NCI-H510A (cell line): ENCODE data around the gene ACP1.

Experiments used
- DNase-seq: peaks from one replicate; lab custom pipeline; 2025; lab: John Stamatoyannopoulos, UW

The ACP1 gene

DNA sequence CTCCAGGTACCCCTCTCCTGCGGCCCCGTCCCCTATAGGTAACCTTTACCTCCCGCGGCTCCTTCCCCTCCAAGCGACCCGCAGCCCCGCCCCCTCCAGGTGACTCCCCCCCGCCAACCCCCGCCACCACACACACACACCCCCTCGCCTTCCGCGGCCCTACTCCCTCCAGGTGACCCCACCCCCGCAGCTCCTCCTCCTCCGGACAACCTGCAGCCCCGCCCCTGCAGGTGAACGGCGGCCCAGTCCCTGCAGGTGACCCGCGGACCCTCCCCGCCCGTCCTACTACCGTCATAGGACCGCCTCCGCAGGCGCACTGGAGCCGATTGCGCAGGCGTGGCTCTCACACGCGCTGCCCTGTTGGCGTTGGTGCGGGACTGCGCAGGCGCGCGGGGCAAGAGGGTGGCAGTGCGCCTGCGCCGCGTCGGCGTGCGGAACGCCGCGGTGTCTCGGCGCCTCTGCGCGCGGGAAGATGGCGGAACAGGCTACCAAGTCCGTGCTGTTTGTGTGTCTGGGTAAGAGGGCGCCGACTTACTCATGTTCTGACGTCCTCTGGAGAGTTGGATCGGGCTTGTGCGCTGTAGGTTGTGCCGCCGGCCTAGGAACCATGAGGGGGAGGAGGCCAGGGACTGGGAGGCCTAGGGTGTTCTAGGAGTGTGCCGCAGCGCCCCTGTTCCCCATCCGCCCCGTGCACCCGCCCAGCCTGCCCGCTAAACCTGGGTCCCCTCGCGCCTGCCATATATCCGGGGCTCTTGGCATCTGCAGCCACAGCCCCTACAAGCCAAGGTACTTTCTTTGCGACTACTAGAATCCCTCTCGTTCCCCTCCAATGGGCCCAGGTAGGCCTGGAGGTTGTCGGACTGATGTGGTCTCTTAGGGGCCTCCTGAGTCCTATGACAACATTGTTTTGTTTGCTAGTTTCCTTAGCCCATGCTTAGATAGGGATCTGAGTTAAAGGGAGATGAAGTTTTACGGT is at the start of gene ACP1:
Gene ACP1 (plus strand): TSS at position 455 of the 976 bp plus-strand sequence. CDS start 18 bp downstream, at position 473.
- DNase-seq: peak; percentile 96

DNA sequence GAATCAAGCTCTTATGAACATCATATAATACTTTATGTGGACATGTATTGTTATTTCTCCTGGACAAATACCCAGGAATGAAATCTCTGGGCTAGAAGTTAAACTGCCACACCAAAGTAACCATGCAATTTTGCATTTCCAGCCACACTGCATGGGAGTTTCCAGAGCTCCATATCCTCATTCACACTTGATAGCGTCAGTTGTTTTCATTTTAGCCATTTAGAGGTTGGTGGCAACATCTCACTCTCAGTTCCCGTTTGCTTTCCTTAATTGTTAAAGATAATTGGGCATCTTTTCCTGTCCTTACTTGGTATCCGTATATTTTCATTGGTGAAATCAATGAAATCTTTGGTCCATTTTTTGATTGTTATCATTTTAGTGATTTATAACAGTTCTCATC is 48.7 kb upstream of the ACP1 start:
- DNase-seq: no peak

DNA sequence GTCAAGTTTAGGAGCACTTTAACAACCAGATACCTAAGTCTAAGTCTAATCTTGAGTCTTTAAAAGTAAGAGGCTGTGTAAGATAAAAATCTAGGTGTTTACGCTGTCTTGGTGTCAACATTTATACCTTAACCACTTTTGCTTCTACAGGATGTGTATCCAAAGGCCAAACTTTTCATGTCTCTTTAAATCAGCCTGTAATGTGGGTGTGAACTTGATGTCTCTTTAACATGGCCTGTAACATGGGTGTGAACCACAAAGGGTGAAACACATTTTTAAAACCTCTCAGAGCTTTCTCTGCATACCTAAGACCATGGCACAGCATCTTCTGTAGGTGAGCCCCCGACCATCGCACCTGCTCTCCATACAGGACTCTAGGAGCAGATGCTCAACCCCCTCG is 41.3 kb upstream of the ACP1 start:
- no peak for DNase-seq

DNA sequence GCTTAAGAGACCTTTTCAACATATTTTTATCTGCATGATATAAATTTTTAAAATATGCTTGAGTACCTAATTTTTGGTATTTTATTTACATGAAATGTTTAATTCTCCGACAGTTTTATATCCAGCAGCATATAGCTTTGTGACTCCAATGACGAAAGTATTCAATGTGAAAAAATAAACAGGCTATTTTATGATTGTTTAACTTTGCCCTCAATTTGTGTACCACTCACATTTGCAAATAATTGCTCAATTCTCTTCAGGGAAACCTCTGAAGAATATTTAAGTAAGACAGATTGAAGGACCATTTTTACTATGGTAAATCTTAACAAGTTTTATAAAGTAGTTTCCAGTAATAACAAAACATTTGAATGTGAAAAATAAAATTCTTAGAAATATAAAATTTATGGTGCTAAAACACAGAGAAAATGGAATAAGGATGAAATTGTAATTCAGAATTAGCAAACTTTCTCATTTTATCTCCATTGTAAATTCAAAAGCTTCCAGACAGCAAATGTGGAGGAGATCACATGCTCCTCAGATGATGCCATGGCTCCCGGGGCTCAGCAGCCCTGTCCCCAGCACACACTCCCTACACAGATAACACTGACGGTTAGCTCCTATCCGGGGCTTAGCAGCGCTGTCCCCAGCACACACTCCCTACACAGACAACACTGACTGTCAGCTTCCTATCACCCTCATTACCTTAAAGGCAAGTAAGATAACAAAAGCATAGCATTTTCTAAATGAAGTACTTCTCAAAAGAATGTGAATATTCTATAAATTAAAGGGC is 40.6 kb upstream of the ACP1 start:
- no peak for DNase-seq

DNA sequence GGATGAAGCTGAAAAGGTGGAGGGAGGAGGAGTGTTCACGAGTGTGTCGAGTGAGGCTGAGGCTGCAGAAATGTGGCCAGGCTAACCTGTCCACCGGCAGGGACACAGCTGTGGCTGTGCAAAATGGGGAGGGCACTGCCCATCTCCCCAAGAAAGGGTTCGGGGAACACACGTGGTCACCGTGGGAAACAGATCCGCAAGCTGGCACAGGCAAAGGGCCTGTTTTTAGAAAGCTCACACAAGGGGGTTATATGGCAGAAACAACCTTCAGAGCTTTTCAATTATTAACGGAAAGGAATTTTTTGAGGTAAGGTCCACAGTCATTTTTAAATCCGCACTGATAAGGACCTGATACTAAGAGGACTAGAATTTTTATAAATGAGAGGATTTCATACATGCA is 36.6 kb upstream of the ACP1 start:
- DNase-seq: no peak

DNA sequence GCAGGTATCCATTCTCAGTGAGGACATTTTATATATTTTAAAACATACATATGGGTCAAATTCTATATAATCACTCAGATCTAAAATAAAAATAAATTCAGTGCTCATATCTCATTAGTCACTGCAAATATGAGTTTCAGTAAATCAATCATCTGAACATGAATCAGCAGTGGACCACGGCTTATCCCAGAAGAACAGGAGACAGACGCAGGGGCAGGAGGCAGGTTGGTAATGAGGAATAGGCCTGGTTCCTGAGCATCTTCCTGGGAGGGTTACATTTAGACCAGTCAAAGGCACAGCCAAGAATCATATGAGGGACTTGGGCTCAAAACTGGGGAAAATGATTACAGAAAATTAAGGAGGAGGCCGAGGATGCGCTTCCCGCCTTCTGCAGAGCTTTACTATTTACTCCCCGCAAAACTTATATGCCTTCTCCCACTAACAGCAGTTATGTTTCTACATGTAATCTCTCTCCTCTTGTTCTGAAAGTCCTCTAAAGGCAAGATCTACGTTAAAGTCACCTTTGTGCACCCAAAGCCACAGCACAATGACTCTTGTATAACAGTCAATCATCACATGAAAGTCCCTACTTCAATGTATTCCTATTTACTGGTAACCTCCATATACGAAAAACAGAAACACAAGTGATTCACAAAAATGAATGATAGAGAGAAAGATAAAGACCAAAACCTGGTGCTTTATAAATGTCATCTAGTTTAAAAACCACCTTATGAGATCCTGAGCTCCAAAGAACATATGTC is 36.0 kb upstream of the ACP1 start:
- no peak for DNase-seq

DNA sequence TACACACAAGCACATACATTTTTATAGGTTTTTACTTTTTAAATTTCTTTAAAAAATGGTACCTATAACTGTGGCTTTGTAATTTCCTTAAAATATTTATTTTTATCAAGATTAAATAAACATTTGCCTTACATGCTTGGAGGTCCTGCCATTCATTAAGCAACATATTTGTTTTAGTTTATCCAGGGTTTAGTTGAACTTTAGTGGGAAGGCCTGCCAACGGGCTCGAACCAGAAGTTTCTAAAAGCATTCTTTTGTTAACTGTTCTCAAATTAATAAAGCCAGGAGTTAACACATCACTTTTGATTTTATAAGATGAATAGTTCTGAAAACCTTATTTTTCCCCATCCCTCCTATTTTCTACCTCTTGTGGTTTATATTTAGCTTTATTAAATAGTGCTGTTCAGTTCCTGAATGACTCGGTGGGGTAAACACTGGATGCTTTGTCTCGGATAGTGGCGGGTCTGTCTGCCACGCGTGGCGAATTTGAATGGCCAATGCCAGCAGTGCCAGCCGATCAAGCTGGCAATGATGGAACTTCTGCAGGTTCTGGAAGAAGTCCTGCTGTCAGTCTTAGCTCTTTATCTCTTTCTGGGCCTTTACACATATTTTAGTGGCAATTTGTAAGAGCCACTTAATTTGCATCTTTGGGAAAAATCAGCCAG is 33.1 kb upstream of the ACP1 start:
- no peak for DNase-seq

DNA sequence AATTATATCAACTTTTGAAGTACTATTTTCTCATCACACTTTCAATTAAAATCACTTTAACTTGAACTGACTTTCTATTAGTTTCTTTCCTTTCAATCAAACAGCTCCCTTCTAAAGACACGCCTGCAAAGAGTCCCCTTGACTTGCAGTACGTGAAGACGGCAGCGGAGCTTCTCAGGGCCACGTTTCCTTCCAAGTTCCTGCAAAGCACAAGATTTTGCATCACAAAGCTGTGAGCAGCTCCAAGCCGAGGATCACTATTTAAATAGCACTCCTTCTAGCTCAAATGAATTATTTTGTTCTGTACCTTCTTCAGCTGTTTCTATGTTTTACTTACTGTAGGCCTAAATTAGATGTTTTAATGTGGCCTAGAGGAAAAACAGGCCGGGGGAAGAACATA is 31.7 kb upstream of the ACP1 start:
- no peak for DNase-seq

DNA sequence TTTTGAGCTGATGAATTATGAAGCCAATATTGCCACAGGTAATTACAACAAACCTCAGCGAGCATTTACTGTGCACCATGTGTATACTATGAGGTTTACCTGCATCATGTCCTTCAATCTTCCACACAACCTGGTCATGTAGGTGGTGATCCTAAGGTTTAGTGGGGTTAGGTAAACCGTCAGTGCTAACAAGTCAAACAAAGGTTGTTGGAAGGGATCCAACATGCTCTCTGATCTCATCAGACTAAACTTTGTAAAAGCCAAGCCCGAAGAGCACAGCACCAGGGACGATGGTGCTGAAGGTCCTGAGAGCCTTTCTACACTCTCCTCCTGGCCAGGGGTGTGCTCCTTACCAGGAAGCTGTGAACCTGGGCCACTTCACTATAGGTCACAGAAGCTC is 30.3 kb upstream of the ACP1 start:
- DNase-seq: no peak

DNA sequence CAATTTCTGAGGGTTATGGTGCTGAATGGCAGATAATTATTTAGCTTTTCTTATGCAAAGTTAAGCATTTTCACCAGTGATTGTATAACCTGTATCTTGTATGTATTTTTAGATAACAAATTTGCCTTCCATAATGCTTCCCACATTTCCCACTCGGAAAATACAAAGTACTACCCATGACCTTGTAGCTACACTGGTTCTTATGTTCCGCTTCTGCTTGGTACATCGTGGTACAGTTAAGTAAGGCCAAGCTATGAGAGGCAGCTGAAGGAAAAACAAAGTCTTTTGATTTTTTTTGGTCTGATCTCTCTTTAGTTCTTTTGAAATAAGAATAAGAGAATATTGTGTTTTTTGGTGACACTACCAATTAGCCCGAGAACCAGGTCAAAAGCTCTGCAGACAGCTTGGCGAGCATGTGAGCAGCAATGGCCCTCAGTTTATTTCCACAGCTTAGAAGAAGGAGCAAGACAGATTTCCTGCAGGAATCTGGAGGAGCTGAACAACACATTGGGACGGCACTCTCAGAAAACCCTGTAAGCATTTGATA is 27.7 kb upstream of the ACP1 start:
- DNase-seq: no peak

DNA sequence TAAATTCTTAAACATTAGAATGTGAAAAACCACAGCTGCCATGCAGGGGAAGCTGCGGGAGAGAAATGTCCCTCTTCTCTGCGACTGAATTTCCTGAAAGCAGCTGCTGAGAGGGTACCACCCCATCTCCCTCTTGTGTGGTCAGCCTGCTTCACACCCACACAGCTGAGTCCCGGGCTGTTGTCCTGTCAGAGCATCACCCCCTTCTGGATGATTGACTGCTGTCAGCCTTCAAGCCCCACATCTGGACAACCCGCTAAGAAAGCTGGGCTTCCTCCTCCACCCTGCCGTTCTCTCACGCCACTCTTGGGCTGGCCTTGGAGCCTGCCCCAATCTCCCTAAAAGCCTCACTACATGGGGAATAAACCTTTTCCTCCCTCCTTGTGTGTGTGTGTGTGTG is 26.9 kb upstream of the ACP1 start:
- DNase-seq: no peak

DNA sequence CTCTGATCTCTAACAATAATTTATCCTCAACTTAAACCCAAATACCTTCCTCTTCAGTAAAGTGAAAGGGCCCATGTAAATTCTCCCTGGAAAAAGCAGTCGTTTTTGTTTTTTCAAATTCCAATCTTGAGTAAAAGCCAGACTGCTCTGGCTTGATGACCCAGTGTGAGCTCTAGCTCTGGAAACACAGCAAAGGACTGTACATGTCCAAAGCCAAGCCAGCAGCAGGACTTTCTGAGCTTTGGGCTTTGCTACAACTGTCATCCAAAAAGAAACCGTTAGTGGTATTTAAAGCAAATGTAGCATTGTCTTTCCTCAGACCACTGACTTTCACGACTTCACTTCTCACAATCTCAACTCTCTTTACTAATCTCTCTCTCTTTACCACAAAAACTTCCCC is 26.3 kb upstream of the ACP1 start:
- DNase-seq: no peak

DNA sequence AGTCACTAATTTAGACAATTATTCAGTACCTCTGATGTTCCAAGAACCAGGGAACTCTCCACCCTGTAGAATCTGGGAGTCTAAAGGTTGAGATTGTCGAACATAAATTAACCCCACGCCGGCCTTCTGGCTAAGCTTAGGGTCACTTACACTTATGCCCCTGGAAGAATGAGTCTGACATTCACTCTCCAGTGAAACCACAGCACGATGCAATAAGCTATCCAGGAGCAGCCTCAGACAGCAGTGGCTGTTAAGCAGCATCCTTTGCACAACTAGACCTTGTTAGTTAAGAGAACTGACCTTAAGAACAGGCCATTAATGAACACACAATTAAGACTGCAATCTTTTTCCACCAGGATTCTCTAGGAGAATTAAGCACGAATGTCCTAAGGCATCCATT is 25.9 kb upstream of the ACP1 start:
- DNase-seq: no peak

DNA sequence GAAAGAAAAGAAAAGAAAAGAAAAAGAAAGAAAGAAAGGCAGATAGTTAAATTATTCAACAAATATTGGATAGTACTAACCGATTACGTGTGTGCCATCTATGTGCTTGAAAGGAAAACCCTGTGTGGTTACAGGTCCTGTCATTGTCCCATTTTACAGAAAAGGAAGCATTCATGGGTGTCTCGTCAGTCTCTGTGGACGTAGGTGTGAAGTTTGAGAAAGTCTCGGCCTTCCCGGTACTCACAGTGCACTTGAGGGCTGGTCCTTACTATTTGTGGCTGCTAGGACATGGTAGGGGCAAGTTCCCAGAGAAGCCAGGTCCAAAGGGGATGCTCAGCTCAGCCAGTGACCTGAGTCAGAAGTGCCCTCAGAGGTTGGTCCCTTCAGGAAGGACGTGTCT is 20.2 kb upstream of the ACP1 start:
- DNase-seq: no peak

DNA sequence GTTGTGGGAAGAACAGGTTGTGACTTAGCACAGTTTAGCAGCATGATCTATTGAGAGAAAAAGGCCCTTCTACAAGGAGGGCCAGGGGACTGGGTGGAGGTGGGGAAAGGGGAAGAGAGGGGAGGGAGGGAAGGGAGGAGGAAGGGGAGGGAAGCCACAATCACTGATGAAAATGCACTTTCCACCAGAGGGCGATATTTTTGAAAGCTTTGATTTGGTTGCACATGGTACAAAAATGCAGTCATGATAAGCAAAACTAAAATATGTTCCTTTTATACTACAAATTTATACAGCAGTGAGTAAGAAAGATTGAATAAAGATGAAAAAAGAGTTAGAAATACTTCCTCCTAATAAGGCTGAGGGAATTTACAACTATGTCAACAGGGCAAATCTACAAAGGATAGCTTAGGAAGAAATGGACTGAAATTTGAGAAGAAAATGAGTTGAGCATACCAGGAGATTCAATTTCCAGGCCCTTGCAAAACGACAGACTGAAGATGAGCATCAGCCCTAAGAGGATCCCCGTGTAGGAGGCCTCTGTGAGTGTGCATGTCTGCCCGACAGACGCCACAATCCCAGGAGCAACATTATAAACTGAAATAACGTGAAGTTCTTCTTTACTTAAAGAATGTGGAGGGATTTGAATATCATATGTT is 18.1 kb upstream of the ACP1 start:
- peak; percentile 15 for DNase-seq

DNA sequence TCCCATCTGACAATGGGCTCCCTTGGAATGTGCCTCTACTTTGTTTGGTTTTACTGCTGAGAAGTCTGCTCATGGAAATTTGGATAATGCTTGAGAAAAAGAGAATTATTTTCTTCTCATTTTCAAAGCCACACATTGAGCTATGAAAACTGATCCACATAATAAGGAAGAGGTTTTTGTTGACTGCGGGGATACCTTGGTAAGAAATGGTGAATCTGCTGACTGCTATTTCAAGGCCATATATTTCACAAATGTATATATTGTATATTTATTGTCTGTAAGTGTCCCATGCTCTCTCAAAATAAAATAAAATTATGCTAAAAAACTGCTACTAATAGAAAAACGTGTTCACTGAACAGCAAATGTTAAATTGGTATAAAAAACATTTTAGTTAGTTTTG is 16.0 kb upstream of the ACP1 start:
- DNase-seq: no peak

DNA sequence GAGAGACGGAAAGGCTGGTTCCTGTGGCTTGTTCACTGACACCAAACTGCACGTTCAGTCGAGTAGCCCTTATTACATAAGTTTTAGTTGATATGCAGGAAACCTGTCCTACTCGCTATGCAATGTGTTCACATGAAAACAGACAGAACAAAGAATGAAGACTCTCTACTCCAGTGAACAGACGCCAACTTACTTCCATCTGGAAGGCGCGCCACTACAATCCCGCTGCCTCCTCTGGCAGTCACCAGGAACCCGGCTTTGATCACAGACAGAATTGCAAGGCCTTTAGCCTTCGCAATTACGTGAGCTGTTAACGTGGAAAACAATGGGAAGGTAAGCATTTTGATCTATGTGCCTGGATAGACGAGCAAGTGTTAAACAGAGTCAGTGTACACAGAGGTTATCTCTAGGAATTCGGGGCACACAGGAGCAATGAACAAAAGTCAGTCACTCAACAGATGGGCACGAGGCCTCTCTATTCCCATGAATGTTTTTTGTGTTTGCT is 15.2 kb upstream of the ACP1 start:
- DNase-seq: no peak

DNA sequence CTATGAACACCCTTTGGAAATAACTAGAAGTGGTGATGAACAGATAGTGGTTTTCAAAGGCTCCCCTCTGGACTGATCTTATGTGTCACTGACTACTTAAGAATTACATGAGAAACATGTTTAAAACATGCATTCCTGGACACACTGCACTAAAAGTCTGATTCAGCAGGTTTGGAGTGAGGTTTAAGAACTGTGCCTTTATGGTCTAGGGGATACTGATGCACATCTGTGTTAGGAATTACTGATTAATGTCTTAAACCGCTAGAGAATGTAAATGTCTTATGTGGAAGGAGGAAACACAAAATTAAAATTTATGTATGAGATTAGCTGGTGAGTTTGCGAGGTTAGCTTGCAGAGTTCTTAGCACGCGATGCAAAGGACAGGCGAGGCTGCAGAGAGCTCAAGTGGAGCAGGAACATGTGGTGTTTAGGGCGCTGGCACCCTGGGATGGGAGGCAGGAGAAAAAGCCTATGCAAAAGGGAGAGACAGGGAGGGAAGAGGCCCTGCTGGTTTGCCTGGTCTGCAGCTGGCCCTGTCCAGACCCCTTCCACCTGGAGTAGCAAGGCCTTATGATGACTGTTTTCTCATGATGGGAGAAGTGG is 12.6 kb upstream of the ACP1 start:
- no peak for DNase-seq

DNA sequence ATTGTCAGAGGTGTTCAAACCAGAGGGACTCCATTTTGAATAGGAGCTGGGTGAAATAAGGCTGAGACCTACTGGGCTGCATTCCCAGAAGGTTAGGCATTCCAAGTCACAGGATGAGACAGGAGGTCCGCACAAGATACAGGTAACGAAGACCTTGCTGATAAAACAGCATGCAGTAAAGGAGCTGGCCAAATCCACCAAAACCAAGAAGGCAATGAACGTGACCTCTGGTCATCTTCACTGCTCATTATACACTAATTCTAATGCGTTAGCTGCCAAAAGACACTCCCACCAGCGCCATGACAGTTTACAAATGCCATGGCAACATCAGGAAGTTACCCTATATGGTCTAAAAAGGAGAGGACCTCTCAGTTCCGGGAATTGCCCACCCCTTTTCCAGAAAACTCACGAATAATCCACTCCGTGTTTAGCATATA is 11.5 kb upstream of the ACP1 start:
- DNase-seq: no peak

DNA sequence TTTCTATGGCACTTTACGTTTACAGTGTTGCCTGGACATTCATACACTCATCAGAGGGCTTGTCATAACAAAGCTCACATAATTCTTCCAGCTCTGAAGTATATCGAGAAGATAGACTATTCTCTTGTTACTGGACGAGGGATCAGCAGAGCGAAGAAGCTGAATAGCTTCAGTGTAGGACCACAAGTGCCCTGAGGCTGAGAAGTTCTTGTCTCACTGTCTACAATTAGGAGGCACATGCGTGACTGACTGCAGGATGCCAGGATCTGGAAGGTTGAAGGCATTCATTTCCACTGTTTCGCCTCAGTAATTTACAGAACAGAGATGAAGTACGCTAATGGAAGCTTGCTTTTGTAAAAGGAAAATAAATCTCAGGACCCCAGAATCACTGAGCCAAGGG is 10.5 kb upstream of the ACP1 start:
- no peak for DNase-seq
